GM12878 (cell line): Measurements from ENCODE around the gene HEBP1.

ENCODE experiments used
- EZH2 ChIP-seq: IDR thresholded peaks from 2 replicates; pipeline ENCODE4 v1.6.1; 2012; ENCODE audit warnings: low read depth, mild to moderate bottlenecking, control low read depth, inconsistent platforms, low read length, borderline replicate concordance; ENCODE audit not compliant: control insufficient read depth
- FOXK2 ChIP-seq: fragments of 450-650 bp; IDR thresholded peaks from 2 replicates; pipeline ENCODE4 v1.6.1; 2017; ENCODE audit warnings: mild to moderate bottlenecking, moderate library complexity
- FOXM1 ChIP-seq: IDR thresholded peaks from 2 replicates; pipeline ENCODE4 v1.6.1; 2012; ENCODE audit warnings: low read depth, mild to moderate bottlenecking, inconsistent platforms, low read length, moderate library complexity
- NFIC ChIP-seq: IDR thresholded peaks from 2 replicates; pipeline ENCODE4 v1.6.1; 2012; ENCODE audit warnings: low read depth, mild to moderate bottlenecking, inconsistent platforms, low read length, moderate library complexity
- RAD21 ChIP-seq: IDR thresholded peaks from 2 replicates; pipeline ENCODE4 v1.6.1; 2011; ENCODE audit warnings: mild to moderate bottlenecking, low read depth, low read length, moderate library complexity; ENCODE audit not compliant: insufficient read depth
- RCOR1 ChIP-seq: conservative IDR thresholded peaks from 2 replicates; pipeline ENCODE4 v1.6.1; 2012; ENCODE audit warnings: low read depth, low read length, improper control_type of control experiment
- RELA ChIP-seq: fragments of 450-650 bp; IDR thresholded peaks from 2 replicates; pipeline ENCODE4 v1.8.0; 2014; ENCODE audit warnings: borderline replicate concordance; ENCODE audit not compliant: partially characterized antibody
- SMARCA5 ChIP-seq: fragments of 450-650 bp; IDR thresholded peaks from 2 replicates; pipeline ENCODE4 v1.6.1; 2017; ENCODE audit warnings: mild to moderate bottlenecking
- TF ChIP-seq, protein P1 (sequence below), 3 experiments: IDR thresholded peaks in 2 of 3; conservative IDR thresholded peaks in 1 of 3; 2 replicates each; pipeline ENCODE4 v1.5.1; 2011; ENCODE audit warnings: low read depth in 3 of 3, low read length in 3 of 3, mild to moderate bottlenecking in 3 of 3, control low read depth in 2 of 3, moderate library complexity in 2 of 3, inconsistent platforms in 1 of 3, mixed read lengths in 1 of 3; ENCODE audit not compliant: control insufficient read depth in 2 of 3, insufficient read depth in 1 of 3; ENCODE audit errors: extremely low read depth in 1 of 3
- TF ChIP-seq, protein P2 (sequence below): fragments of 450-650 bp; IDR thresholded peaks from 2 replicates; pipeline ENCODE4 v1.6.1; 2016; ENCODE audit warnings: mild to moderate bottlenecking, moderate library complexity, borderline replicate concordance
- TF ChIP-seq, protein P3 (sequence below): fragments of 450-650 bp; formaldehyde crosslinking; IDR thresholded peaks from 2 replicates; pipeline ENCODE4 v1.4.0; 2020; ENCODE audit warnings: mild to moderate bottlenecking, moderate library complexity

DNA sequence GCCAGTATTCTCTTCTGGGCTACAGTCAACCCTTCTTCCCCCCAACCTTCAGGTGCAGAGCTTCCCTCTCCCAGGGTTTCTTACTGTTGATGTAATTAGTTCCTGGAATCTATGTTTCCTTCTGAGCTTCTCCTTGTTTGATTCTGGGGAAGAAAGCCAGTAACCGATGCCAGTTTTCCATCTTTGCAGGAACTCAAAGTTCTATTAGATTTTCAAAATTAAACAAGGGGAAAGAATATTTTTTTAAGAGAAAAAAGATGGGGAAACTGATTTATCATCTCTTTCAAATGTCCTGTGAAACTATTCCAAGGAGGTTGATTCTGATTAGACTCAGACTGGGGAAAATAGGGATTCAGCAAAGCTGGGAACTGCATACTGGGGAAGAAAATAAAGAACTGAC, 26.2 kb upstream of the HEBP1 start:
- TF ChIP-seq SMARCA5 (no peak), RCOR1 (no peak), FOXM1 (no peak), RAD21 (no peak), FOXK2 (no peak), NFIC (no peak), EZH2 (no peak), RELA (no peak)
- TF ChIP-seq, protein P1, sequence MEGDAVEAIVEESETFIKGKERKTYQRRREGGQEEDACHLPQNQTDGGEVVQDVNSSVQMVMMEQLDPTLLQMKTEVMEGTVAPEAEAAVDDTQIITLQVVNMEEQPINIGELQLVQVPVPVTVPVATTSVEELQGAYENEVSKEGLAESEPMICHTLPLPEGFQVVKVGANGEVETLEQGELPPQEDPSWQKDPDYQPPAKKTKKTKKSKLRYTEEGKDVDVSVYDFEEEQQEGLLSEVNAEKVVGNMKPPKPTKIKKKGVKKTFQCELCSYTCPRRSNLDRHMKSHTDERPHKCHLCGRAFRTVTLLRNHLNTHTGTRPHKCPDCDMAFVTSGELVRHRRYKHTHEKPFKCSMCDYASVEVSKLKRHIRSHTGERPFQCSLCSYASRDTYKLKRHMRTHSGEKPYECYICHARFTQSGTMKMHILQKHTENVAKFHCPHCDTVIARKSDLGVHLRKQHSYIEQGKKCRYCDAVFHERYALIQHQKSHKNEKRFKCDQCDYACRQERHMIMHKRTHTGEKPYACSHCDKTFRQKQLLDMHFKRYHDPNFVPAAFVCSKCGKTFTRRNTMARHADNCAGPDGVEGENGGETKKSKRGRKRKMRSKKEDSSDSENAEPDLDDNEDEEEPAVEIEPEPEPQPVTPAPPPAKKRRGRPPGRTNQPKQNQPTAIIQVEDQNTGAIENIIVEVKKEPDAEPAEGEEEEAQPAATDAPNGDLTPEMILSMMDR (IDR thresholded peaks at IDR 0.05 in 2 of 3, conservative IDR thresholded peaks at IDR 0.05 in 1 of 3; ENCODE audit: control insufficient read depth in 2 of 3, extremely low read depth in 1 of 3, insufficient read depth in 1 of 3, low read depth in 3 of 3, low read length in 3 of 3) = no peak
- TF ChIP-seq, protein P2, sequence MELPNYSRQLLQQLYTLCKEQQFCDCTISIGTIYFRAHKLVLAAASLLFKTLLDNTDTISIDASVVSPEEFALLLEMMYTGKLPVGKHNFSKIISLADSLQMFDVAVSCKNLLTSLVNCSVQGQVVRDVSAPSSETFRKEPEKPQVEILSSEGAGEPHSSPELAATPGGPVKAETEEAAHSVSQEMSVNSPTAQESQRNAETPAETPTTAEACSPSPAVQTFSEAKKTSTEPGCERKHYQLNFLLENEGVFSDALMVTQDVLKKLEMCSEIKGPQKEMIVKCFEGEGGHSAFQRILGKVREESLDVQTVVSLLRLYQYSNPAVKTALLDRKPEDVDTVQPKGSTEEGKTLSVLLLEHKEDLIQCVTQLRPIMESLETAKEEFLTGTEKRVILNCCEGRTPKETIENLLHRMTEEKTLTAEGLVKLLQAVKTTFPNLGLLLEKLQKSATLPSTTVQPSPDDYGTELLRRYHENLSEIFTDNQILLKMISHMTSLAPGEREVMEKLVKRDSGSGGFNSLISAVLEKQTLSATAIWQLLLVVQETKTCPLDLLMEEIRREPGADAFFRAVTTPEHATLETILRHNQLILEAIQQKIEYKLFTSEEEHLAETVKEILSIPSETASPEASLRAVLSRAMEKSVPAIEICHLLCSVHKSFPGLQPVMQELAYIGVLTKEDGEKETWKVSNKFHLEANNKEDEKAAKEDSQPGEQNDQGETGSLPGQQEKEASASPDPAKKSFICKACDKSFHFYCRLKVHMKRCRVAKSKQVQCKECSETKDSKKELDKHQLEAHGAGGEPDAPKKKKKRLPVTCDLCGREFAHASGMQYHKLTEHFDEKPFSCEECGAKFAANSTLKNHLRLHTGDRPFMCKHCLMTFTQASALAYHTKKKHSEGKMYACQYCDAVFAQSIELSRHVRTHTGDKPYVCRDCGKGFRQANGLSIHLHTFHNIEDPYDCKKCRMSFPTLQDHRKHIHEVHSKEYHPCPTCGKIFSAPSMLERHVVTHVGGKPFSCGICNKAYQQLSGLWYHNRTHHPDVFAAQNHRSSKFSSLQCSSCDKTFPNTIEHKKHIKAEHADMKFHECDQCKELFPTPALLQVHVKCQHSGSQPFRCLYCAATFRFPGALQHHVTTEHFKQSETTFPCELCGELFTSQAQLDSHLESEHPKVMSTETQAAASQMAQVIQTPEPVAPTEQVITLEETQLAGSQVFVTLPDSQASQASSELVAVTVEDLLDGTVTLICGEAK = no peak
- TF ChIP-seq, protein P3, sequence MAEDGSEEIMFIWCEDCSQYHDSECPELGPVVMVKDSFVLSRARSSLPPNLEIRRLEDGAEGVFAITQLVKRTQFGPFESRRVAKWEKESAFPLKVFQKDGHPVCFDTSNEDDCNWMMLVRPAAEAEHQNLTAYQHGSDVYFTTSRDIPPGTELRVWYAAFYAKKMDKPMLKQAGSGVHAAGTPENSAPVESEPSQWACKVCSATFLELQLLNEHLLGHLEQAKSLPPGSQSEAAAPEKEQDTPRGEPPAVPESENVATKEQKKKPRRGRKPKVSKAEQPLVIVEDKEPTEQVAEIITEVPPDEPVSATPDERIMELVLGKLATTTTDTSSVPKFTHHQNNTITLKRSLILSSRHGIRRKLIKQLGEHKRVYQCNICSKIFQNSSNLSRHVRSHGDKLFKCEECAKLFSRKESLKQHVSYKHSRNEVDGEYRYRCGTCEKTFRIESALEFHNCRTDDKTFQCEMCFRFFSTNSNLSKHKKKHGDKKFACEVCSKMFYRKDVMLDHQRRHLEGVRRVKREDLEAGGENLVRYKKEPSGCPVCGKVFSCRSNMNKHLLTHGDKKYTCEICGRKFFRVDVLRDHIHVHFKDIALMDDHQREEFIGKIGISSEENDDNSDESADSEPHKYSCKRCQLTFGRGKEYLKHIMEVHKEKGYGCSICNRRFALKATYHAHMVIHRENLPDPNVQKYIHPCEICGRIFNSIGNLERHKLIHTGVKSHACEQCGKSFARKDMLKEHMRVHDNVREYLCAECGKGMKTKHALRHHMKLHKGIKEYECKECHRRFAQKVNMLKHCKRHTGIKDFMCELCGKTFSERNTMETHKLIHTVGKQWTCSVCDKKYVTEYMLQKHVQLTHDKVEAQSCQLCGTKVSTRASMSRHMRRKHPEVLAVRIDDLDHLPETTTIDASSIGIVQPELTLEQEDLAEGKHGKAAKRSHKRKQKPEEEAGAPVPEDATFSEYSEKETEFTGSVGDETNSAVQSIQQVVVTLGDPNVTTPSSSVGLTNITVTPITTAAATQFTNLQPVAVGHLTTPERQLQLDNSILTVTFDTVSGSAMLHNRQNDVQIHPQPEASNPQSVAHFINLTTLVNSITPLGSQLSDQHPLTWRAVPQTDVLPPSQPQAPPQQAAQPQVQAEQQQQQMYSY (CRISPR knock-in tag) = no peak
